HG03469 (cell line): ENCODE data around the gene LIMCH1.

Experiments
- ATAC-seq: cut with Tn5 transposase; IDR thresholded peaks from one replicate; pipeline ENCODE4 v1.9.1; 2021; ENCODE audit warnings: mild to moderate bottlenecking, moderate library complexity, moderate number of reproducible peaks; ENCODE audit not compliant: unreplicated experiment

LIMCH1 gene

DNA sequence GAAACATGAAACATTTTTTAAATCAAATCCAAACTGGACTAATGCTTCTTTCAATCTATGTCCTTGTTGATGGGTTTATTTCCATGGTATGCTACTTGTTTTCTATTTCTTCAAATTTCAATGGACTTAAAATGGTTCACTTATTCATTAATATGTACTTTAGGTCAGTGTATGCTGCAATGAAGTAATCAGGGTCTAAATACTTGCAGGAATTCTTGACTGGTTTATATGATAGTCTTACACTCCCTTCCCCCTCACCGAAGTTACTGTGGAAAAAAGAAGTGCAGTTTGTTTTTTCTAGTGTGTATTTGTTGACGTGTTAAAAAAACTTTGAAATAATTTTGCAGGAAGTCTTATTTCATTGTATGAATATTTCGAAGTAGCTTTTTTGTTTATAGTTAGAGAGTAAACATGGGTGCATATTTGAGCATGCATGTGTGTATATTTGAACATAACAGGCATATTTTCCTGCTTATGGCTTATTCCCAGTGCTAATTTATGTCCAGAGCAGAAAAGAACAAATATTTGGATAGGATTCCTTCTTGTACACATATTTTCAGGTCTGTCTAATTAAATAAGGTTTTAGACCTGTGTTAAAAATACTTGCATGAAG is 65.0 kb downstream of the LIMCH1 start:
- ATAC-seq = no peak

DNA sequence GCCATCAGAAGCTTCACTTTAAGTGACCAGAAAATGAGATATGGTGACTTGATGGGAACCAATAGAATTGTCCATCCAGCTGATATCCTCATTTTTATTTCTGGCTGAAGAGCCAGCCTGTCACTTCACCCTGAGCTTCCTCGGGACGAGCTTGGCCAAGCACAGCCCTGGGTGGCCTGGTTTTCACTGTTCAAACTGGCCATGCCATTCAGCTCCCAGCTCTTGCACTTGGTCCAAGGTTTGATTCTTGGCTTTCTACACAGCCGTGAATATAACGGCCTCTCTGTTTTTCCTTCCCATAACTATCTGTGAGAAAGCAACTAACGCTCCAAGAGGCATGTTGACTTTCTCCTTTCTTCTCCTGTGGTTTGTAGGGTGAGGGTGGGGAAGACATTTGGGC is 71.9 kb downstream of the LIMCH1 start:
- ATAC-seq = no peak

DNA sequence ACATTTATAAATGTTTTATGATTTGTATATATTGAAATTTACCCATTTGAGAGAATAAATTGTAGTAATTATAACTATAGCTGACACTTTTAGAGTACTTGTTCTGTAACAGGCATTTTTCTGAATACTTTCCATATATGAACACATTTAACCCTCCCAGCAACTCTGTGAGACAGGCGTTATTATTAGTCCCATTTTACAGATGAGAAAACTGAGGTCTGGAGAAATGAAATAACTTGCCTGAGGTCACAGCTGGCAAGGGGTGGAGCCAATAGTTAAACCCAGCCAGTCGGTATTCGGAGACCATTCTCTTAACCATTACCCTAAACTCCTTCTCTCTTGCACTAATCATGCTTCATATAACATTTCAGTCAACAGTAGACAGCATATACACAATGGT is 72.5 kb downstream of the LIMCH1 start:
- no peak for ATAC-seq

DNA sequence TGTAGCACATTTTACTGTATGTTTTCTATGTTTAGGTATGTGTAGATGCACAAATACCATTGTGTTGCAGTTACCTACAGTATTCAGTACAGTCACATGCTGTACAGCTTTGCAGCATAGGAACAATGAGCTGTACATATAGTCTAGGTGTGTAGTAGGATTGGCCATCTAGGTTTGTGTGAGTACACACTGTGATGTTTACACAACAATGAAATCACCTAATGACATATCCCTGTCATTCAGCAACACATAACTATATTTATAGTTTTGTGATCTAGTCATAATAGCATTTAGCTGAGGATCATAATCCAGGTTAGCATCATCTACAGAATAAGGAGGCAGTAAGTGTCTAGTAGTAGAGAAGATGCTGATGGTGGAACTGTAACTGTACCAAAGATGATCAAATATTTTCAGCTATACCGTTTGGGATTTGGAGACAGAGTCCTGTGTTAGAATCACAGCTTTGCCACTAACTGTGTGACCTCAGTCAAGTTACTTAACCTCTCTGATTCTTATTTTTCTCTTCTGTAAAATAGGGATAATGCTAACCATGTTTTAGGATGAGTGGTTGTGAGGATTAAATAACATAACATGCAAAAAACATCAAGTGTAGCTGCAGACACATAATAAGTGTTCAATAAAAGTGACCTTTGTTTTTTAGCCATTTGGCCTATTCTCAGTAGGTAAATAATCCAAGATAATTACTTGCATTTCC is 73.3 kb downstream of the LIMCH1 start:
- no peak for ATAC-seq

DNA sequence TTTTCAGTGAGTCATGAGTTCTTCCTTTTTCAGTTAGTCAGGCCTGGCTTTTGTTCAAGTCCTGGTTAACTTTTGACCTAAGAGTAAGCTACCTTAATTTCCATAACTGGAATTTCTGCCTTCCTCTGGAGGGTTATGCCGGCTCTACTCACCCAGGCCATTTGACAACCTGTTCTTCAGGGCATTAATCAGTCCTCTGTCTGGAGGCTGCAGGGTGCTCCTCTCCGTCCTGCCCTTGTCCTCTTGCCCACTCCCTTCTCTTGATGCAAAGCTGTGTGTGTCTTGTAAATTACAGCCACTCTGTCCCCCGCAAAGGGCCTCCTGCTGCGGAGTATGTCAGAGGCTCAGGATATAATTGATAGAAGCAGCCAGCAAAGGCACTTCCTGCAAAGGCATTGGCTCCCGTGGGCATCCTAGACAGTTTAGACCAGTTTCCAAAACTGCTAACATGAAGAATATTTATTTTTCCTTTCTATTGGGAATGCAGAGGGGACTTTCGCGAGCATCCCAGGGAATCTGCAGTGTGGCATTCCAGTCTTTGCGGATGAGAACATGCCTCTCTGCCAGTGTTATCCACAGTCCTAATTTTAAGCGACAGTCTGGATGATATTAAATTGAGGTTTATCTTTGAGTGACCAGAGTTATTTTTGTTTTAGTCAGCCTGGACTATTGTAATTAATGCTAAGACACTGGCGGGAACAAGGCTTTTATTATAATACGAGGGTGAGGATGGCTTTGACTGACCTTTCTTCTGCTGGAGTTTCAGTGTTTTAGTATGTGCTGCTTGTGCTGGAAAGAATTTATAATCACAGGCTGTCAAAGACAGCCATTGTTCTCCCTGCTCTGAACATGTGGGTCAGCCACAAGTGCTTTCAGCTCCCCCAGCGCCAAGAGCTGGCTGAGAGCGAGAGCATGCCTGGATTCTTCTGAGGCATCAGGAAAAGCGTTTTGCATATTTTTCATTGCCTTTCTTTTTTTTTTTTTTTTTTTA is 74.2 kb downstream of the LIMCH1 start:
- ATAC-seq = no peak

DNA sequence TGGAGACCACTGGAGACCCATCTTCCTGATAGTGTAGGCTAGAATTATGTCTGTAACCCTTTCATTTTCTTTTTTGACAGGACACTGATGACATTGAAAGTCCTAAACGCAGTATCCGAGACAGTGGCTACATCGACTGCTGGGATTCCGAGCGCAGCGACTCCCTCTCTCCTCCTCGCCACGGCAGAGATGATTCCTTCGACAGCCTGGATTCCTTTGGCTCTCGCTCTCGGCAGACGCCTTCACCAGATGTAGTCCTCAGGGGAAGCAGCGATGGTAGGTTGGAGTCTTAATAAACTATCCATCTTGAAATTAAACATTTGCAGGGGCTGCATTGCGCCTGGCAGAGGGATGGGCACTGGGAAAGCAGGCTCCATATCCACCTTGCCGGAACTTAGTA is 75.4 kb downstream of the LIMCH1 start:
- ATAC-seq = no peak

DNA sequence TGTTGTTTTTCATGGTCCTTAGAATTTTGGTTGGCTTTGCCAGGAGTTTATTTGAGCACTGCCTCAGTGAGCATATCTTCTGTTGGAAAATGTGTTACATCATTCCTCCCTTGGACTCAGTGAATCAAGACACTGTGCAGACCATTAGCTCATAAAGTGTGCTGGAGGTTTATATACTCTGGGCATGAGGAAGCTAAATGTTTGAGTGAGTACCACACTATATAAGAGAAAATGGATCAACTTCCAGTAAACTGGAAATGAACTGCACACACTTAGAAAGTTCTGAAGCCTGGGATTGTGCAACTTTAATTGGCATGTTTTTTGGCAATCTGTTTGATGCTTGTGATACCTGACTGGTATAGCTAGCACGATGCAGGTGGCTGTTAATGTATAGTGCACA is 75.9 kb downstream of the LIMCH1 start:
- ATAC-seq = no peak

DNA sequence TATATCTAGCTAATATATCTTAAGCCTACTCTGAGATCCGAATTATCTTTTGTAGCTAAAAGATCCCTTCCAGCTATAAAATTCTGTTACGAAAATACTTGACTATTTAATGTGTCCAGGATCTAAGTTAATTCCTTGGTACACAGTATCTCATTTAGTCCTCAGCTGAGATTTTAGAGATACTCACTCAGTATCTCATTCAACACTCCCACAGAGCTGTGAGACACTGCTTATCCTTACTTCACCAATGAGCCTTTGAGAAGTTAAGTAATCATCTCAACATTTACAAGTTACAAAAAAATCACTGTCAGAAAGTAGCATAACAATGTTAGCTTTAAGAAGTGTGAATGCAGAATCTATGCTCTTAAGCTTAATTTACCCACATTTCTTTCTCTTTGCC is 76.6 kb downstream of the LIMCH1 start:
- no peak for ATAC-seq

DNA sequence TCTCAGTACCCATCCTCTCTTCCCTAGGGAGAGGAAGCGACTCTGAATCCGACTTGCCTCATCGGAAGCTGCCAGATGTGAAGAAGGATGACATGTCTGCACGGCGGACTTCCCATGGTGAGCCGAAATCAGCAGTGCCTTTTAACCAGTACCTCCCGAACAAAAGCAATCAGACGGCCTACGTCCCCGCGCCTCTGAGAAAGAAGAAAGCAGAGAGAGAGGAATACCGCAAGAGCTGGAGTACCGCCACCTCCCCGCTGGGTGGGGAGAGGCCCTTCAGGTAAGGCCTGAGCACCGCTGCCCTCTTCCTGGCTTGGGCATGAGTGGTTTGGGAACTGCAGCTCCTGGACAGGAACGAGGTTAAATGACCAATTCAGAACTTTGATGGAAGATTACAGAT is 81.2 kb downstream of the LIMCH1 start:
- no peak for ATAC-seq

DNA sequence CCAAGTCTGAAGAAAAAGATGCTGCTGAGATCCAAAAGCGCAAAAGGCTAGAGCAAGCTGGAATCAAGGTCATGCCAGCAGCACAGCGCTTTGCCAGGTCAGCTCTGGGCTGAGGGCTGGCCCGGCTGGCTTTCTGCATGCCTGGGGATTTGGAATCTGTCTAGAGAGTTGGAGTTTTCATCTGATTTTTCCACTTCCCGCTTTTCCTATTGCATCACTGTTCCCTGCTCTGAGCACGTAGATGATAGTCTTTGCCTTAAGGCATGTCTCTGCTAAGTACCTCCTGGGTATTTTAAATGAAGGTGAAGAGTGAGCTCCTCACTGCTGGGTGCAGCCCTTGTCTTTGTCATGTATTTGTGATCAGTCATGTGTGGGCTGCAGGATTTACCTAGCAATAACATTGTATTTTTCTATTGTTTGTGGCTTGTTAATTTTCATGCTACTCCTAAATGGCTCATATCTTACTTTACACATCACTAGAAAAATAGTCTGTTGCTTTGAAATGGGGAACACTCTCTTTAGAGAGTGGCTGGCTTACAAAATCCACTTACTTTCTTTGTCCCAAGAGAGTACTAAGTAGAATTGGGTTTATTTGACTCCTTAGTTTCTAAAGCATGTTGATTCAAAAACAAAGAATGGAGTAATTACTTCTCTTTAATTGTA is 82.8 kb downstream of the LIMCH1 start:
- ATAC-seq = no peak

DNA sequence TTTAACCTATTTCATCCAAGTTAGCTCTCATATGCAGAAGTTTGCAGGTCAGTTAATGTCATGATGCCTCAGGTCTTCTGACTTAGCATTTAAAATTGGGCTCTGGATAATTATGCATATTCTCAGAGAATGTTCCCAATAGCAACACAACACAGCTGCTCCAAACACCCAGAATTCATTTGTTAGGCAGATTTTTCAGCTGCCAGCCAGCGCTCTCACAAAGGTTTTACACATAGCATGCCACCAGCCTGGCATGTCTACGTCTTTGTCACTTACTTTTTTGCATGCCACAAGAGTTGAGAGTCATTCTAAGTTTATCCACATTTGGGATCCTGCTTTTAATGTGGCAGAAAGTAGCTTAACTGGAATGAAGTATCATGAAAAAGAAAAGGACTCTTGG is 84.8 kb downstream of the LIMCH1 start:
- ATAC-seq = no peak

DNA sequence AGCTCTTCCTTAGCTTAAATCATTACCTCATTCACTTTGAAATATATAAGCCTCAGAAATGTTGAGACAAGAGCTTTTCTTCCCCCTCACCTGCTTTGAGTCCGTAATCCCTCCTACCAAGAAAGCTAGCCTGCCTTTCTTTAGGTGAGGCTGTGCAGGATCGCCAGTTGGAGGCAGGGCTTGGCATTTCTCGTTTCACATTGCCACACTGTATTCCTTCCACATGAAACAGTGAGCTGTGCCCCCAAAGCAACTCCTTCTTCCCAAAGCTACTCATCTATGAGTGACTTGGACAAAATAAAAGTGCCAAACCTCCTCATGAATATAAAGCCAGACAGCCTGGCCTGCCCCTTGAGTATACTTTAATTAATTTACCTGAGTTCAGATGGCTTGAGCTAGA is 86.8 kb downstream of the LIMCH1 start:
- no peak for ATAC-seq

DNA sequence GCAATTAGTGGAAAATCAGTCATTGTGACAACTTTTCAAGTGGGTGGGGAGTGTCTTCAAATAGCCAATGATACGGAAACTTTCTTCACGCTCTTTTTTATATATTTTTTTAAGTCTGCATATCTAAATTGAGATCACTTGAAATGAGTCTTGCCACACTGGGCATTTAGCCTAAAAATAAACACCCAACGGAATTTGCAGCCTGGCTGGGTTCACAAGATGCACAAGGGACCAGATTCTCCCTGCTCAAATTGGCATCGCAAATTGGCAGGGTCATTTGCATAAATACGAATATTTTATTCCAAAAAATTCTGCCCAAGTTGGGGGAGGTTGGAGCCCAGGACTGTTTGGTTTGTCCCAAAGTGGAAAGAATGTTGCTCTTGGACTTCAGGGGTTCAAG is 87.6 kb downstream of the LIMCH1 start:
- no peak for ATAC-seq

DNA sequence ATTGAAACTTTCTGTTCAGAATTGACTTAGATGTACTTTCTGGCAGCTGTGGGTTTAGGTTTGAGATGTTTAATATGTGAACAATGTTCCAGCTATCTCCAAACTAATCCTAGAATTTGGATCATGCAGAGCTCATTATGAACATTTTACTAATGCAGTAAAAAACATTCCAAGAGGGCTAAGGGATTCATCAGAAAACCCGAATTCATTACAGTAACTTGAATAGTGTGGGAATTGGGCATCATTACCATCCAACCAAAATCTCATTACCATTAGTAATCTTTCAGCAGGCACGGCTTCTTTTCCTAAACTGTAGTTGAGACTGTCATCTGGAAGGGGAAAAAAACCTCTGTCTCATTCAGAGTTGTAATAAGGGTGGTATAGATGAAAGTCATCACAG is 91.0 kb downstream of the LIMCH1 start:
- ATAC-seq = no peak

DNA sequence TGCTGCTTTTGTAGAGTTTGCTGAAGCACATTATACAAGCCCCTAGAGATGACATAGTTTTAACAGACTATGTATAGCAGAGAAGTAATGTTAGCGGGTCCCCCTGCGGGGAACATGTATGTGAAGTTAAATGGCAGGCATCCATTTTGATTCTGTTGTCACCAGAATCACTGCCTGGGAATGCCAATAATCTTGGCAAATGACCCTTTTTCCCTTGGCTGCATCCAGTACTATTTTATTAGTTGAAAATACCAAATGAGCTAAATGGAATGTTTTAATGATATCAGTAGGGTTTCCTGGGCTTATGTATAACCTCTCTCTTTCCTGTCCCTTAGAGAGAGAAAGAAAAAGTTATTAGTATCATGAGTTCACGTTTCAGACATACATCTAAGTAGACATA is 93.6 kb downstream of the LIMCH1 start:
- ATAC-seq = no peak

DNA sequence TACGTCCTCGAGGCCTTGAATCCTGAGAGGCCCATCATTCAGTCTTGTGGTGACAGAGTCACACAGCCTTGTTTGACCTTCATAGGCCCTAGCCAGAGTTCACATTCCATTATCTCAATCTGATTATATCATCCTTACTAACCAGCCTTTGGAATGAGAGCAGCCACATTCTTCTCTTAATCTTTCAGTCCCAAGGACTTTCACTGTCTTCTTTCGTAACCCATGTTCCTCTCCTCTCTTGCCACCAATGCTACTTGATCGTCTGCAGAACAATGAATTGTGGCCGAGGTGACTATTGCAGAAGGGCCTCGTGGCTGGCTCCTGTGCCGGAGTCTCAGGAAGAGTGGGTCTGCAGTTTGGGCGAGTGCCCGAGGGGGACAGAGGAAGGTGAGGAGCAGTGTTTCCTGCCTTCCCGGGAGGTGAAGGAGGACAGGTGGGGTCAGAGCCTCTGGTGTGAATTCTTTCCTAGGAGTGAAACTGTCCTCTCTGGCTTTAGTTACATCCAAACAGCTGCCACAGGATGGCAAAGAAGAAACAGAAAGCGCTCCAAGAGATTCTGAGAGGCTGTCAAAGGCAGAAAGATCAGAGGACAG is 94.6 kb downstream of the LIMCH1 start:
- no peak for ATAC-seq

DNA sequence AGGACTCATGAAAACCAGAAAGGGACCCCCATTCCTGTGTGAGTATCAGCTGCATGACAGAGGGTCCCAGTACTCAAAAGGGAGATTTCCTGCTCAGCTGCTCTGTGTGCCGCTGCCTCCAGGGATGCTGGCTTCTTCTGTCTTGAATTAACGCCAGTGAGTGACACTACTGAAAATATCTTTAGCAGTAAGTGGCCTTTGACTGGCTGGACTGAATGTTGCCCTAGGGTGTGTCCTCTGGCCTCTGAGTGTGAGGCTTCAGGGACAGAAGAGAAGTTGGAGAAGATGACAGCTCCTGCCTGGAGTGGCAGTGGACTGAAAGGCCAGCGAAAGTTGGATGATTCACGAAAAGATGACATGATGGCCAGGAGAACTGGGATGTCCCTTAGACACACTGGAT is 95.4 kb downstream of the LIMCH1 start:
- no peak for ATAC-seq

DNA sequence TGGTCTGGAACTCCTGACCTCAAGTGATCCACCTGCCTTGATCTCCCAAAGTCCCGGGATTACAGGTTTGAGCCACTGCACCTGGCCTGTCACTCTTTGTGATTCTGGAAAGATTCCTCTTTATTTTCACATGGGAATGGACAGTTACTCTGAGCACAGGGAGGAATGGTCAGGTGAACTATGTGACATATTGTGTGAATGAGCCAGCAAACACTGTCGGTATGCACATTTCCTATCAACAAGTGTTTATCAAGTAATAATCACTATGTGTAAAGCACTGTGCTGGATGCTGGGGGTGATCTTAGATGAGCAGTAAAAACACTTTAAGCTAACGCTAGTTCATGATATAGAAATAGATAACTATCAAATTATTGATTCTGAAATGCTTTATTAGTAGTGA is 97.5 kb downstream of the LIMCH1 start:
- no peak for ATAC-seq

DNA sequence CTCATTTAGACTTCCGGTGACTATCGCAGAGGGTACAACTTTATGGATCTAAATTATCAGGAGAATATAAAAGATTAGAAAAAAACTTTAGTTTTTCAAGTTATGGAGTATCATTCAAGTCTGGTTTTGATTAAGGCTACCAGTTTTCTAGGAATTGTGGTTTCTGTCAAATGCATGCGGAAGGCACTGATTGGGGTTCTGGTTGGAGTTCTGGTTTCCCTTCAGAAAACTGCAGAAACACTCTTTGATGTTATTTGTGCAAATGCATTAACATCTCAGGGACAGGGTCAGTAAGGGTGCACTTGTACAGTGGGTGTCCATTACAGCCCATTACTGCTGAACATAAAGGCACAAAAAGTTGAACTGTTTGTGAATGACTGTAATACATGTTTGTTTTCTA is 100.2 kb downstream of the LIMCH1 start:
- ATAC-seq = no peak

DNA sequence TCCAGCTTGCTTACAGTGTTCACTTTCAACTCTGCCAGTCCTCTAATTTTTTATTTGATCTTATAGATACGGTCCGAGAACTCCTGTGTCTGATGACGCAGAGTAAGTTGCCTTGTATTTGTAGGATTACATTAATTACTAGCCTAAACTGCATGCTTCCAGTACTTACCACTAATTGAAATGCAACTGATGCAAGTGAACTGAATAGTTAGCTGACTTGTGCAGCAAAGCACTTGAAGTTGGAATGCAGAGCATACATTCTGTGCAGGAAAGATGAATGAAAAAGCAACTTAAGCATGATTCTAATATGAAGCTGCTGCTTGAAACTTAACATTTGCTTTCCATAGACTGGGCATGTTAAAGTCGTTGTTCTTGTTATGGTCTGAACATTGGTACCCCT is 100.9 kb downstream of the LIMCH1 start:
- no peak for ATAC-seq

DNA sequence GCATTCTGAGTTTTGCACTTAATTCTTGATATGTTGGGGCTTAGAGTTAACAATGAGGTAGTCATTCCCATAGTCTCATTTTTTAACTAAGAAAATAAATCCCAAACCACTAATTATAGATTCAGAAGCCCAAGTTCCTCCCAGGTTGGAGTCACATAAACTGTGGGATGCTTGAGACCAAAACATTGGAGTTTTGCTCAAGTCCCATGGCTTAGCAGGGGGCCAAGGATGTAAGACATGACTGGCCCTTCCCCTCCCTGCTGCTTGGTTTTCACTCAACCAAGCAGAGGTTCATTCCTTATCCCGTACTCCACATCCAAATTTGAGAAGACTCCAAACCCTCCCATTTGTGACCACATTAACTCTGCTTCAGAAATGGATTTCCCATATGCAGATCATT is 101.3 kb downstream of the LIMCH1 start:
- ATAC-seq = no peak
